Naive thymus-derived CD8-positive, alpha-beta T cell (primary cell): ENCODE results near the gene ABLIM2. TPM values are rescaled to one million over a fixed set of nuclear protein-coding genes. Genes with fewer than 3 reads are reported as not detected.
"Not testable (repeated sequence)": the region's sequence is repeated elsewhere in the genome, so short reads cannot be mapped to it uniquely, and the experiment has no call there.

ENCODE experiments used
- ATAC-seq, 2 donors: fragments of 150-1000 bp; cut with Tn5 transposase in 1 of 2; sonication (Bioruptor Pico), chemical (Tn5 transposase) in 1 of 2; 1 replicate in 1 of 2; 2 replicates in 1 of 2; pipeline ENCODE4 v1.10.0; 2021; ENCODE audit warnings: mild to moderate bottlenecking in 2 of 2, moderate library complexity in 2 of 2
- POLR2A ChIA-PET: fragments of 350-600 bp; sonication (Branson Sonifier 250); formaldehyde crosslinking; loops from one replicate; lab custom pipeline; 2021; ENCODE audit warnings: antibody characterized with exemption; lab: Charles Lee
- DNase-seq, 10 donors: peaks; one replicate each; pipeline versions ENCODE4 v3.0.0 to v3.0.0-alpha.2; 2020 to 2022
- H3K27ac Mint-ChIP-seq, 10 donors: one replicate each; pipeline ENCODE4 v1.8.0; 2020 to 2022; ENCODE audit warnings: mild to moderate bottlenecking in 10 of 10, mixed read lengths in 10 of 10, moderate library complexity in 4 of 10, inconsistent platforms in 1 of 10
- H3K27me3 Mint-ChIP-seq, 5 donors: one replicate each; pipeline ENCODE4 v1.8.0; 2021 to 2022; ENCODE audit warnings: mixed read lengths in 5 of 5
- H3K36me3 Mint-ChIP-seq, 3 donors: one replicate each; pipeline ENCODE4 v1.8.0; 2020 to 2022; ENCODE audit warnings: mixed read lengths in 3 of 3, mild to moderate bottlenecking in 2 of 3, inconsistent platforms in 1 of 3
- H3K4me1 Mint-ChIP-seq, 4 donors: one replicate each; pipeline ENCODE4 v1.8.0; 2021 to 2022; ENCODE audit warnings: mixed read lengths in 4 of 4
- H3K4me3 Mint-ChIP-seq, 10 donors: one replicate each; pipeline ENCODE4 v1.8.0; 2020 to 2022; ENCODE audit warnings: mild to moderate bottlenecking in 10 of 10, mixed read lengths in 10 of 10, moderate library complexity in 6 of 10, inconsistent platforms in 1 of 10
- H3K9me3 Mint-ChIP-seq, 9 donors: one replicate each; pipeline ENCODE4 v1.8.0; 2020 to 2022; ENCODE audit warnings: mixed read lengths in 9 of 9, mild to moderate bottlenecking in 3 of 9, inconsistent platforms in 1 of 9, moderate library complexity in 1 of 9
- microRNA-seq: library from miRNA; unstranded; fragments of <30 nt; microRNA quantifications from one replicate; pipeline ENCODE4 v1.2.0, GENCODE V29; 2022; ENCODE audit warnings: borderline microRNAs expressed
- polyA plus RNA-seq, 3 donors: library from polyadenylated mRNA; unstranded; fragments of 300-500 nt; fragmentation: Illumina TruSeq; gene quantifications; one replicate each; pipeline ENCODE4 v1.2.3, GENCODE V29; 2021
- total RNA-seq, 8 experiments: library from RNA in 2 of 8; stranded (reverse) in 2 of 8; gene quantifications; one replicate each; pipeline ENCODE4 v1.2.3 and lab custom pipeline; 2021 to 2026

The ABLIM2 gene
- total and polyA plus RNA-seq, 5 experiments from 2014 or later, result 0.47 to 4.9 (median 2.4) TPM

DNA sequence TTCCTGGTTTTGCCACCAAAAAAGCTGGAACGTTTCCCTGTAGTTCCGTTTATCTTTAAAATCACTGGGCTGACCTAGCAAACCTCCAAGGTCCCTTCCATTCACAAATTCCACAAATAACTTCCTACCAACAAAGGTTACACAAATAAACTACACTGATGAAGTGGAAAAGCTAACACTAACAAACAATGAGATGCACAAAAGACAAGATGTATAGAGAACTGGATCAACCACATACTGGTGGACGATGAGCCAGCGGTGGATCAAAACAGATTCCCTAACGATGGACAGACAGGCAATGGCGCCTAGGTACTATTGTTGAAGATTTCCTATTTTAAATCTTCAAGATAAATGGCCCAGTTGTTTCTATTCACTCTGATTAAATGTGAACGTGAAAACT is 234.4 kb downstream of the ABLIM2 start:
- Mint-ChIP-seq H3K27me3 (no peaks in the 10 kb centered on the region), H3K4me3 (no peak overlapping the region), H3K4me1 (peaks cover 0 to 20% (median 16%) of the 10 kb centered on the region in 4 donors), H3K36me3 (peaks cover 0 to 2% (median 0%) of the 10 kb centered on the region in 3 donors), H3K9me3 (peaks cover 0 to 5% (median 0%) of the 10 kb centered on the region in 9 donors), H3K27ac (no peak overlapping the region)
- DNase-seq, result no peak
- no peak for ATAC-seq
- POLR2A ChIA-PET, result no interaction called here

DNA sequence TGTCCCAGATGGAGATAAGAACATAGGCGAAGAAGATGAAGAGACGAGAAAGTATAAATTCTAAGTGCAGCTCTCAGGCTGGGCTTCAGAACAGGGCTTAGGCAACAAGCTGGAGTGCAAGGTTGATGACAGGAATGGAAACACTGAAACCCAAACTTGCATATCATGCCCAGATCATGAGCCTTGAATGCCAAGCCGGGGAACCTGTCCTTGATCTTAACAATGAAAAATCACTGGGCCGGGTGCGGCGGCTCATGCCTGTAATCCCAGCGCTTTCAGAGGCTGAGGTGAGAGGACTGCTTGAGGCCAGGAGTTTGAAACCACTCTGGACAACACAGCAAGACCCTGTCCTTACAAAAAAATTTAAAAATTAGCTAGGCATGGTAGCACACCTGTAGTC is 236.1 kb downstream of the ABLIM2 start:
- Mint-ChIP-seq H3K9me3 (peaks cover 0 to 5% (median 0%) of the 10 kb centered on the region in 9 donors), H3K4me1 (peaks cover 0 to 19% (median 17%) of the 10 kb centered on the region in 4 donors), H3K4me3 (no peak overlapping the region), H3K27ac (no peak overlapping the region), H3K27me3 (no peaks in the 10 kb centered on the region), H3K36me3 (peaks cover 0 to 2% (median 0%) of the 10 kb centered on the region in 3 donors)
- ATAC-seq (no peak), DNase-seq (no peak)
- POLR2A ChIA-PET, result no interaction called here

DNA sequence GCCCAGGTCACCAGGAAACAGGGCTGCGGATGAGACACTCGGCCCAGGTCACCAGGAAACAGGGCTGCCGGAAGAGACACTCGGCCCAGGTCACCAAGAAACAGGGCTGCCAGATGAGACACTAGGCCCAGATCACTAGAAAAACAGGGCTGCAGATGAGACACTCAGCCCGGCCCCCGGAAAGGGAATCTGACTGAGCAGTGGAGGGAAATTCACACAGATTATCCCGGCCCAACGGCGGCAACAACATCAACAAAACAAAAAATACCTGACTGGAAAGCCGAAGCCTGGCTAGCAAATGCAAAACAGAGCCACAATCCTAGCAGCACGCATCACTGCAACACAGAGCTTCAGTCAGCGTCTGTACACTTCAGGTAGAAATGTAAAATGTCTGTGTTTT is 239.6 kb downstream of the ABLIM2 start:
- Mint-ChIP-seq H3K27me3 (peaks cover 0 to 17% (median 0%) of the 10 kb centered on the region in 5 donors), H3K9me3 (no peaks in the 10 kb centered on the region), H3K4me1 (peaks cover 6 to 40% (median 27%) of the 10 kb centered on the region in 4 donors), H3K4me3 (no peak overlapping the region), H3K36me3 (no peaks in the 10 kb centered on the region), H3K27ac (no peak overlapping the region)
- ATAC-seq, result no peak
- DNase-seq, result no peak
- POLR2A ChIA-PET, result no interaction called here

DNA sequence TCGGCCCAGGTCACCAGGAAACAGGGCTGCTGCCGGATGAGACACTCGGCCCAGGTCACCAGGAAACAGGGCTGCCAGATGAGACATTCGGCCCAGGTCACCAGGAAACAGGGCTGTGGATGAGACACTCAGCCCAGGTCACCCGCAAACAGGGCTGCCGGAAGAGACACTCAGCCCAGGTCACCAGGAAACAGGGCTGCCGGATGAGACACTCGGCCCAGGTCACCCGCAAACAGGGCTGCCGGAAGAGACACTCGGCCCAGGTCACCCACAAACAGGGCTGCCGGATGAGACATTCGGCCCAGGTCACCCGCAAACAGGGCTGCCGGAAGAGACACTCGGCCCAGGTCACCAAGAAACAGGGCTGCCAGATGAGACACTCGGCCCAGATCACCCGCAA is 240.4 kb downstream of the ABLIM2 start:
- DNase-seq, H3K4me3 Mint-ChIP-seq, H3K9me3 Mint-ChIP-seq, H3K36me3 Mint-ChIP-seq, ATAC-seq, POLR2A ChIA-PET: not testable (repeated sequence)
- Mint-ChIP-seq H3K4me1 (peaks cover 6 to 37% (median 27%) of the 10 kb centered on the region in 4 donors), H3K27ac (peak overlapping the region in 1 of 10 donors; percentile 28), H3K27me3 (peaks cover 0 to 17% (median 0%) of the 10 kb centered on the region in 5 donors)

DNA sequence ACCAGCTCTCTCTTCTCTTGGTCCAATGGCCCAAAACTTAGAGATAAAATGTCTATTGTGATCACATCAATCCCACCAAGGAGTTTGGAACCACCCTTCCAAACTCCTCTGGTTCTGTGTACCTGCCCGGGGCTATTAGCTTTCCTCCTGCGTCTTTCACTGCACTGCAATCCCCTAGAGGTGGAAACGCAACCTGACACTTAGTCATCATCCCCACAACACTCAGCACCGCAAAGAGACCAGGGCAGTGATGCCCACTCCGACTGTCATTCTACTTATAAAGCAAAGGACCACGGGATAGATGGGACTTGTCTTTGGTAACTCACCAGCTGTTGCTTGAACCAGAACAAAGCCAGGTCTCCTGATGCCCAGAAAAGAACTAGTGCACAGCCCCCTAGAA is 240.9 kb downstream of the ABLIM2 start:
- Mint-ChIP-seq H3K4me1 (peaks cover 6 to 37% (median 29%) of the 10 kb centered on the region in 4 donors), H3K36me3 (no peaks in the 10 kb centered on the region), H3K4me3 (no peak overlapping the region), H3K27ac (peak overlapping the region in 1 of 10 donors; percentile 7), H3K27me3 (peaks cover 0 to 17% (median 0%) of the 10 kb centered on the region in 5 donors), H3K9me3 (no peaks in the 10 kb centered on the region)
- DNase-seq (no peak), ATAC-seq (no peak)
- POLR2A ChIA-PET, result no interaction called here

DNA sequence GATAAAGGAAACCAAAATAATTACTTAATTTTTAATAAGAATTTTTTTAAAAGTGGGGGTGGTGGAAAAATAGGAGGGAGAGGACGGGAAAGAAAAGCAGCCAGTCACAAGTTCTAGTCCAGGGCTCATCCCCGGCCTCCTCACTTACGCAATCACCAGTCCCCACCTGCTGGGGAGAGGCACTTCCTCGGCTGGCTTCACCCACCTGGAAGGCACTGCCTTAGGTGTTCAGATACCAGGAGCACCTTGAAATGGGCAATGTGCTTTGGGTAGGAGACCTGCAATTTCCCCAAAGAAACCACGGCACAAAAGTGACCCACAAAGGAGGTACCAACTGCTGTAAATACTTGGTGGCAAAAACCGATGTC is 242.8 kb downstream of the ABLIM2 start:
- Mint-ChIP-seq H3K27ac (peak overlapping the region in 1 of 10 donors; percentile 57), H3K36me3 (no peaks in the 10 kb centered on the region)

More for the DNA sequence above, 242.8 kb downstream of the ABLIM2 start:
- peak overlapping the region in 2 of 10 donors; percentile 42 to 68 for H3K4me3 Mint-ChIP-seq
- DNase-seq, result no peak
- ATAC-seq, result no peak
- POLR2A ChIA-PET, result no interaction called here
- H3K4me1 Mint-ChIP-seq, result peaks cover 6 to 45% (median 36%) of the 10 kb centered on the region in 4 donors
- peaks cover 0 to 17% (median 0%) of the 10 kb centered on the region in 5 donors for H3K27me3 Mint-ChIP-seq
- H3K9me3 Mint-ChIP-seq, result no peaks in the 10 kb centered on the region

Small RNAs within 50 kb of the gene (microRNA-seq; reads per million reads assigned to microRNA genes)
- gene MIR95, result 368 reads per million, percentile 77 among the genes with 10 or more reads in this experiment

Other genes with a start within 250 kb of the ABLIM2 start
- gene AFAP1, start 219.0 kb downstream of the ABLIM2 start, total RNA-seq, result 1 to 10 TPM; 7.4 to 7.6 TPM
- gene AFAP1, start 219.0 kb downstream of the ABLIM2 start, polyA plus RNA-seq, result 1 to 10 TPM in 1 of 3 donors, under 1 TPM in 2; 0.90 to 3.3 (median 0.94) TPM
- gene SH3TC1, start 40.5 kb upstream of the ABLIM2 start, total RNA-seq, result 10 to 100 TPM; 14.6 to 17.4 TPM
- gene SH3TC1, start 40.5 kb upstream of the ABLIM2 start, polyA plus RNA-seq, result 1 to 10 TPM; 3.7 to 6.5 (median 5.1) TPM
- not detected for gene HTRA3, start 110.9 kb upstream of the ABLIM2 start, total RNA-seq
- not detected for gene HTRA3, start 110.9 kb upstream of the ABLIM2 start, polyA plus RNA-seq